Right atrium auricular region (tissue), 2 donors: ENCODE data around the gene ZNF627. TPM values are rescaled to one million over a fixed set of nuclear protein-coding genes. Genes with fewer than 3 reads are reported as not detected.
"Not testable (repeated sequence)": the region's sequence is repeated elsewhere in the genome, so short reads cannot be mapped to it uniquely, and the experiment has no call there.

Experiments
- DNase-seq: peaks from one replicate; pipeline ENCODE4 v3.0.0-alpha.2; 2019; ENCODE audit warnings: low spot score
- H3K27ac ChIP-seq, 2 donors: fragments of 200-600 bp; sonication (generic); 1 replicate in 1 of 2; 2 replicates in 1 of 2; pipeline ENCODE4 v1.5.1; 2016 to 2019
- H3K27me3 ChIP-seq, 2 donors: fragments of 200-600 bp; sonication (generic); one replicate each; pipeline versions ENCODE4 v1.5.1 to v1.6.0; 2017 to 2019
- H3K36me3 ChIP-seq: fragments of 200-600 bp; sonication (generic); one replicate; pipeline ENCODE4 v1.5.1; 2016
- H3K4me1 ChIP-seq, 2 donors: fragments of 200-600 bp; sonication (generic); one replicate each; pipeline versions ENCODE4 v1.5.1 to v1.6.0; 2017 to 2019
- H3K4me3 ChIP-seq, 2 donors: fragments of 200-600 bp; sonication (generic); 1 replicate in 1 of 2; 2 replicates in 1 of 2; pipeline ENCODE4 v1.5.1; 2017 to 2019; ENCODE audit warnings: mild to moderate bottlenecking in 1 of 2, moderate library complexity in 1 of 2
- H3K9me3 ChIP-seq, 2 donors: fragments of 200-600 bp; sonication (generic); one replicate each; pipeline ENCODE4 v1.5.1; 2019
- total RNA-seq, 2 donors: library from RNA; depleted of rRNA; stranded (reverse); fragments of >200 nt; gene quantifications; one replicate each; pipeline ENCODE4 v1.1.0, GENCODE V29; 2016
- TF ChIP-seq, protein P1 (sequence below), 2 donors: fragments of 200-600 bp; sonication (generic); IDR thresholded peaks; one replicate each; pipeline ENCODE4 v1.5.1; 2019; ENCODE audit warnings: antibody characterized with exemption in 2 of 2

Gene ZNF627
- total RNA-seq, 2 donors from 2014 or later: 6.0 to 6.7 TPM

DNA sequence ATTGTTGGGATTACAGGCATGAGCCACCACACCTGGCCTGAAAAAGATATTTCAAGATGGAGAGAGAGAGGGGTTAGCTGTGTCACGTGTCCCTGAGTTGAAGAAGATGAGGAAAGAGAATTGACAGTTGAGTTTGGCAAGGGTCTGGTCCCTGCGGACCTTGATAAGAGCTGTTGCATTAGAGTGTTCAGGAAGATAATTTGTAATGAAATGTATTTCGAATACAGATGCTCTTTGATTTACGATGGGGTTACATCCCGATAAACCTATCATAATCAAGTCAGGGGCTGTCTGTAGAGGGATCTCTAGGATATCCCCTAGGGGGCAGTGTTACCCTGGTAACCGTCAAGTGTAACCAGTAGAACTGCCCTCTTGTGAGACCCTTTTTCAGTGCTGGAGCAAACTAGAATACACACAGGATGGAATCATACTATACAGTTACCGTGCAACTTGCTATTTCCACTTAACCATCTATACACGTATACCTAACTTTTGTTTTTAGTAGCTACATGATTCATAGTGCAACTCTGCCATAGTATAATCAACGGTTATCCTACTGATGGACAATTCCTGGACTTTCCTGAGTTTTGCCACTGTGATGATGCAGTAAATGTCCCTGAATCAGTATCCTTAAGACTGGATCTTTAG, 36.8 kb upstream of the ZNF627 start:
- TF ChIP-seq, protein P1, sequence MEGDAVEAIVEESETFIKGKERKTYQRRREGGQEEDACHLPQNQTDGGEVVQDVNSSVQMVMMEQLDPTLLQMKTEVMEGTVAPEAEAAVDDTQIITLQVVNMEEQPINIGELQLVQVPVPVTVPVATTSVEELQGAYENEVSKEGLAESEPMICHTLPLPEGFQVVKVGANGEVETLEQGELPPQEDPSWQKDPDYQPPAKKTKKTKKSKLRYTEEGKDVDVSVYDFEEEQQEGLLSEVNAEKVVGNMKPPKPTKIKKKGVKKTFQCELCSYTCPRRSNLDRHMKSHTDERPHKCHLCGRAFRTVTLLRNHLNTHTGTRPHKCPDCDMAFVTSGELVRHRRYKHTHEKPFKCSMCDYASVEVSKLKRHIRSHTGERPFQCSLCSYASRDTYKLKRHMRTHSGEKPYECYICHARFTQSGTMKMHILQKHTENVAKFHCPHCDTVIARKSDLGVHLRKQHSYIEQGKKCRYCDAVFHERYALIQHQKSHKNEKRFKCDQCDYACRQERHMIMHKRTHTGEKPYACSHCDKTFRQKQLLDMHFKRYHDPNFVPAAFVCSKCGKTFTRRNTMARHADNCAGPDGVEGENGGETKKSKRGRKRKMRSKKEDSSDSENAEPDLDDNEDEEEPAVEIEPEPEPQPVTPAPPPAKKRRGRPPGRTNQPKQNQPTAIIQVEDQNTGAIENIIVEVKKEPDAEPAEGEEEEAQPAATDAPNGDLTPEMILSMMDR (IDR thresholded peaks at IDR 0.05): peak; percentile 31 to 66
- H3K4me3 ChIP-seq: no peak overlapping the region
- H3K9me3 ChIP-seq: no peaks in the 10 kb centered on the region
- no peaks in the 10 kb centered on the region for H3K36me3 ChIP-seq
- no peak overlapping the region for H3K27ac ChIP-seq
- peaks cover 0 to 35% of the 10 kb centered on the region in 2 donors for H3K4me1 ChIP-seq
- no peak for DNase-seq
- no peaks in the 10 kb centered on the region for H3K27me3 ChIP-seq

GRCh38 chr19:11563532-11563931, 33.8 kb upstream of the ZNF627 start:
- no peak overlapping the region for H3K4me3 ChIP-seq
- H3K27ac ChIP-seq: no peak overlapping the region
- DNase-seq: no peak
- no peaks in the 10 kb centered on the region for H3K9me3 ChIP-seq
- H3K4me1 ChIP-seq: peaks cover 0 to 15% of the 10 kb centered on the region in 2 donors
- no peaks in the 10 kb centered on the region for H3K36me3 ChIP-seq
- H3K27me3 ChIP-seq: no peaks in the 10 kb centered on the region
- TF ChIP-seq, protein P1 (IDR thresholded peaks at IDR 0.05): no peak

DNA sequence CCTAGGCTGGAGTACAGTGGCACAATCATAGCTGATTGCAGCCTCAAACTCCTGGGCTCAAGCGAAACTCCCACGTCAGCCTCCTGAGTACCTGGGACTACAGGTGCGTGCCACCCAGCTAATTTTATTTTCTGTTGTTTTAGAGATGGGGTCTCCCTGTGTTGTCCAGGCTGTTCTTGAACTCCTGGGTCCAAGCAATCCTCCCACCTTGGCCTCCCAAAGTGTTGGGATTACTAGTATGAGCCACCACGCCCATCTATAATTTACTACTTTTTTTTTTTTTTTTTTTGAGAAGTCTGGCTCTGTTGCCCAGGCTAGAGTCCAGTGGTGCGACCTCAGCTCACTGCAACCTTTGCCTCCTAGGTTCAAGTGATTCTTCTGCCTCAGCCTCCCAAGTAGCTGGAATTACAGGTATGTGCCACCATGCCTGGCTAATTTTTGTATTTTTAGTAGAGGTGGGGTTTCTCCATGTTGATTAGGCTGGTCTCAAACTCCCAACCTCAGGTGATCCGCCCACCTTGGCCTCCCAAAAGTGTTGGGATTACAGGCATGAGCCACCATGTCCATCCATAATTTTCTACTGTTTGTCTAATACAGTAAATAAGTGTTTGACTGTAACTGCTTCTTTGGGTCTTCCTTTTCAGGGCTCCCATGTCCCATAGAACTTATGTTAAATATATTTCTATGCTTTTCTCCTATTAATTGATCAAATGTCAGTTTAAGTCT, 33.0 kb upstream of the ZNF627 start:
- not testable (repeated sequence) for DNase-seq, H3K27me3 ChIP-seq, H3K36me3 ChIP-seq, H3K9me3 ChIP-seq, H3K27ac ChIP-seq, H3K4me3 ChIP-seq
- peaks cover 0 to 14% of the 10 kb centered on the region in 2 donors for H3K4me1 ChIP-seq

- H3K36me3 ChIP-seq, H3K9me3 ChIP-seq, H3K27ac ChIP-seq, DNase-seq, H3K27me3 ChIP-seq, H3K4me3 ChIP-seq, H3K4me1 ChIP-seq: not testable (repeated sequence)
Observed at GRCh38 chr19:11565649-11565980, 31.7 kb upstream of the ZNF627 start.

DNA sequence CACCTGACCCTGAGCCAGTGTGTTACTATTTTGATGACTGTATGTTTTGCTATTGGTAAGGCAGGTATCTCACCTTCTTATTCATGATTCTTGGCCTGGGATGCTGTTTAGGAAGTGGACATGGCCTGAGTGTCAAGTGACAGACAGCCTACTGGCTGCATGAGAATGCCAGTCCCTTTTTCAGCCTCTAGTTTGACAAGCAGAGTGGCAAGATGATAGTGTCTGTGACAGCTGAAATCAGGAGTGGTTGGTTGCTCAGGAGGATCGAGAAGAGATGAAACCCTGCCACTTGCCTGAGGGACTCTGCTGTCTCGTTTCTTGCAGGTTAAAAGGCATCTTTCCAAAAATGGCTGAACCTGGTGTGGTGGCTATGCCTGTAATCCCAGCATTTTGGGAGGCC, 31.1 kb upstream of the ZNF627 start:
- Histone ChIP-seq H3K36me3 (no peaks in the 10 kb centered on the region), H3K4me1 (no peaks in the 10 kb centered on the region), H3K27me3 (no peaks in the 10 kb centered on the region), H3K4me3 (no peak overlapping the region), H3K9me3 (no peaks in the 10 kb centered on the region), H3K27ac (no peak overlapping the region)
- DNase-seq: no peak
- TF ChIP-seq, protein P1 (IDR thresholded peaks at IDR 0.05): no peak

- Histone ChIP-seq H3K27ac (no peak overlapping the region), H3K4me1 (no peaks in the 10 kb centered on the region), H3K4me3 (no peak overlapping the region), H3K27me3 (no peaks in the 10 kb centered on the region), H3K36me3 (no peaks in the 10 kb centered on the region), H3K9me3 (no peaks in the 10 kb centered on the region)
- TF ChIP-seq, protein P1 (IDR thresholded peaks at IDR 0.05): no peak
- DNase-seq: no peak
Observed at GRCh38 chr19:11570039-11570462, 27.2 kb upstream of the ZNF627 start.

GRCh38 chr19:11573354-11573753, 23.9 kb upstream of the ZNF627 start:
- H3K4me3 ChIP-seq, DNase-seq: not testable (repeated sequence)

GRCh38 chr19:11573763-11574162, 23.5 kb upstream of the ZNF627 start:
- H3K36me3 ChIP-seq, H3K27me3 ChIP-seq, H3K4me3 ChIP-seq, H3K9me3 ChIP-seq, H3K4me1 ChIP-seq, DNase-seq, H3K27ac ChIP-seq: not testable (repeated sequence)

More at GRCh38 chr19:11573354-11573753, 23.9 kb upstream of the ZNF627 start:
- H3K27me3 ChIP-seq, H3K36me3 ChIP-seq, H3K9me3 ChIP-seq, H3K27ac ChIP-seq, H3K4me1 ChIP-seq: not testable (repeated sequence)
